Fibroblast of mammary gland (primary cell): Measurements from ENCODE around the gene MYH14.

ENCODE experiments used
- DNase-seq: peaks from one replicate; pipeline ENCODE4 v3.0.0-alpha.2; 2010; ENCODE audit warnings: low read depth
- H3K4me3 ChIP-seq: 2 replicates; pipeline ENCODE4 v1.5.1; 2011; ENCODE audit warnings: low read depth, mild to moderate bottlenecking, low read length, moderate library complexity; ENCODE audit not compliant: control insufficient read depth
- CTCF ChIP-seq: conservative IDR thresholded peaks from 2 replicates; pipeline ENCODE4 v1.5.1; 2011; ENCODE audit warnings: low read depth, low read length, inconsistent platforms; ENCODE audit not compliant: control insufficient read depth, insufficient read depth

MYH14 gene

GRCh38 chr19:50191216-50191615 is 12.2 kb upstream of the MYH14 start:
- no peak for TF ChIP-seq CTCF
- no peak overlapping the region for H3K4me3 ChIP-seq
- DNase-seq: no peak

- no peak for TF ChIP-seq CTCF
- no peak overlapping the region for H3K4me3 ChIP-seq
- DNase-seq: no peak
Observed at GRCh38 chr19:50192463-50193211, 10.8 kb upstream of the MYH14 start.

- no peak for TF ChIP-seq CTCF
- no peak for DNase-seq
- H3K4me3 ChIP-seq: no peak overlapping the region
Observed at GRCh38 chr19:50195224-50195623, 8.2 kb upstream of the MYH14 start.

- DNase-seq: no peak
- H3K4me3 ChIP-seq: no peak overlapping the region
- no peak for TF ChIP-seq CTCF
Observed at GRCh38 chr19:50196322-50196932, 7.0 kb upstream of the MYH14 start.

GRCh38 chr19:50197348-50197747 is 6.1 kb upstream of the MYH14 start:
- H3K4me3 ChIP-seq: no peak overlapping the region
- no peak for DNase-seq
- TF ChIP-seq CTCF: no peak

- no peak for DNase-seq
- H3K4me3 ChIP-seq: no peak overlapping the region
- TF ChIP-seq CTCF: no peak
Observed at GRCh38 chr19:50198431-50199258, 4.8 kb upstream of the MYH14 start.
